HG02623 (cell line): ENCODE results near the gene MAP1B.

Experiments
- ATAC-seq: cut with Tn5 transposase; IDR thresholded peaks from one replicate; pipeline ENCODE4 v1.9.1; 2021; ENCODE audit warnings: moderate library complexity; ENCODE audit not compliant: unreplicated experiment

Gene MAP1B

DNA sequence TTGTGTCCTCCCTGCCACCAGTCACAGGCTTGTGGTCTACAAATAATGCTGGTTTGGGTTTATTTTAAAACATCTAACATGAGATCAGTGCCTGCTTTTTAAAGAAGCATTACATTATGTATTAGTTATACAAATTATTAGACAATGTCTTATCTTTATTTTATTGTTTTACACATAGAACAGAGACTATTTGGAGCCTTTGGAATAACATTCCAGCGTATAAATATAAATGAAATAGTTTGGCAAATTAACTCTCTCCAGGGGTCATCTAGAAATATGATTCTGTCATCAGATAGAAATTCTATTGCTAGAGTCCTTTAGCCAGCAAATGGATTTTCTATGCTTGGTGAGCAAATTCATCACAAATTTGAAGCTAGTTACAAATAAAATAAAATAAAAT, 22.4 kb downstream of the MAP1B start:
- ATAC-seq = no peak

DNA sequence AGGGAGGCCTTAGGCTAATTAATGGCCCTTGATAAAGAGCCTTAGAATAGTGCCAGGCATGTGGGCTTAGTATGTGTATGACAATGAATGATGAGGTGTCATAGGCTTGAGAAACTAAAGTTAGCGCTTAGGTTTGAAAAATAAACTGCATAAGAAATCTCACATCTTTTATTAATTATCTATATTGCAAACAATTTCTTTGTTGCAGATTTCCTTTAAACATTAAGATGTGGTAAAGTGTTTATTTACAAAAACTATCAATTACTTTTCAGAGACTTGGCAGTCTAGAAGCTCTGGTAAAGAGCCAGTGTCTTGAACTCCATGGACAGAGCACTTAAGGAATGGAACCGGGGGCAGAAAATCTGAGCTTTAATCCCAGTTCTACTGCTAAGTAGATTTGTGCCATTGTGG, 23.1 kb downstream of the MAP1B start:
- ATAC-seq = no peak

DNA sequence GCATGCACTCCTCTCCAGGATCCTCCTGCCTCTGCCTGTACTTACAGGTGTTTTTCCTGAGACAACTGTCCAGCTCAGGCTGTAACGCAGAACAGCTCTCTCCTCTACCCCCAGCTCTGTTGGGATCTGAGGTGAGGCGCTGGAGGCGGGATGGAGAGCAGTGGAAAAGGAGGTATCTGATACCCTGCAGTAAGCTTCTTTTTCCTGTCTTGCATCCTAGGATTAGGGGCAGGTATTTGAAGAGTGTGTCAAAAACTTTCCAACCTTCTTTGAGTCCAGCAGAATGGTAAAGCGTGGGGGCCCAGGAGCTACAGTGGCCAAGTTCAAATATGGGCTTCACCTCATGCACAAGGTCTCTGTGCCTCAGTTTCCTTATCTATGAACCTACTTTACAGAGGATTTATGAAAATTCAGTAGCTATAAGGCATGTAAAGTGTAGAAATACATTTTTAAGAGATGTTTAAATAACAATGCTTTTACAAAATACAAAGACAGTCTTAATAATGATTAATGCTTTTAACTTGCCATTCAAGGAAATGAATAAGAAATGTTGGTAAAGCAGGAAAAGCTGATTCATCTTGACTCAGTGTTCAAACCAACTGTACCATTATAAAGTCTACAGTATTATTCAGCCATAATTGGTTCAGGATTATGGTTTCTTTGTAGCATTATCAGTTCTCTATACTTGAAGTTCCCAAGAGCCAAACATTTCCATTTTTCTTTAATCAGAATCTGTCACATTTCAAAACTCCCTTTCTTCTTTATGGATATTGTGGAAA, 26.1 kb downstream of the MAP1B start:
- no peak for ATAC-seq

DNA sequence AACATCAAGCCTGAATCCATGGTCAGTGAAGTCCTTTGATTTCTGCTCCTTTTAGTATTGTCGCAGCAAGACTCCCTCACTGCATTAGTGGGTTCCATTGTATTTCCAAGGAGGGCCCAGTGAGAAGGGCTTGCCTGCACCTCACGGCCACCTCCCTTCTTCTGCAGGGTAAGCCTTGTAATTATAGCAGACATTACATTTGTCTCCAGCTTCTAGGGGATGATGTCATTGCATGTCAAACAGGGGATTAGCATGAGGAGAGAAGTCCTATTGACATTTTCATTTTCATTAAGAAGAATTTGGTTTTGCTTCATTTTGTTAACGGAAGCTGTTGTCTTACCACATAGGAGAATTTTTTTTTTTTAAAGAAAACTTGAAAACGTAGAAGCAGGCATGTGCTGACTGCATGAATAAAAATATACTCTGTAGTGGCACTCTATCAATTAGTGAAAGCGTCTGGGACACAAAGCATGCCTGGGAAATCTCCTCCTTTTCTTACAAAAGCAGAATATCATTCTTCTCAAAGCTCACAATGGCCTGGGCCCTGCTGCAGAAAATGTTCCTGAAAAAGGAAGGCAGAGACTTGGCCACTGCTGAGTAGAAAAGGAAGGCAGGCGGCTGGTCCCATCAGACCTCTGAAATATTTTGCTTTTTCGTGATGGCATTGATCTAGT, 27.1 kb downstream of the MAP1B start:
- no peak for ATAC-seq

GRCh38 chr5:72137826-72138409, 30.6 kb downstream of the MAP1B start:
- no peak for ATAC-seq

GRCh38 chr5:72138943-72139521, 31.8 kb downstream of the MAP1B start:
- peak; percentile 55 for ATAC-seq

DNA sequence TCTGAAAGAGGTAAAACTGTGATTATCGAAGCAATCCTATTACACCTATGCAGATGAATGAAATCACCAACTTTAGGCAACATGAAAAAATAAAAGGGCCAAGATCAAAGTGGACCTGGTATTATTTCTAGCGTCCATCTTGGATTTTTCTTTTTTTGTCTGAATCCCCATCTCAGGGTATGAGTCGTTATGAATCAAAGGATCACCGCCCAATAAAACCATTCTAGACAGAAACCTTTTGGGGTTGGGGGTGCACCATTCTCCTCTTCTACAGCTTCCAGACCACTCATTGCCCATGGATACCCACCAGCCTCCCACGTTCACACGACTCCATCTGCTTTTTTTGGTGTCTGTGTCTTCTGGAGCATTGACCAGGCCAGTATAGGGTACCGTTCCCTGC, 33.4 kb downstream of the MAP1B start:
- ATAC-seq = no peak

DNA sequence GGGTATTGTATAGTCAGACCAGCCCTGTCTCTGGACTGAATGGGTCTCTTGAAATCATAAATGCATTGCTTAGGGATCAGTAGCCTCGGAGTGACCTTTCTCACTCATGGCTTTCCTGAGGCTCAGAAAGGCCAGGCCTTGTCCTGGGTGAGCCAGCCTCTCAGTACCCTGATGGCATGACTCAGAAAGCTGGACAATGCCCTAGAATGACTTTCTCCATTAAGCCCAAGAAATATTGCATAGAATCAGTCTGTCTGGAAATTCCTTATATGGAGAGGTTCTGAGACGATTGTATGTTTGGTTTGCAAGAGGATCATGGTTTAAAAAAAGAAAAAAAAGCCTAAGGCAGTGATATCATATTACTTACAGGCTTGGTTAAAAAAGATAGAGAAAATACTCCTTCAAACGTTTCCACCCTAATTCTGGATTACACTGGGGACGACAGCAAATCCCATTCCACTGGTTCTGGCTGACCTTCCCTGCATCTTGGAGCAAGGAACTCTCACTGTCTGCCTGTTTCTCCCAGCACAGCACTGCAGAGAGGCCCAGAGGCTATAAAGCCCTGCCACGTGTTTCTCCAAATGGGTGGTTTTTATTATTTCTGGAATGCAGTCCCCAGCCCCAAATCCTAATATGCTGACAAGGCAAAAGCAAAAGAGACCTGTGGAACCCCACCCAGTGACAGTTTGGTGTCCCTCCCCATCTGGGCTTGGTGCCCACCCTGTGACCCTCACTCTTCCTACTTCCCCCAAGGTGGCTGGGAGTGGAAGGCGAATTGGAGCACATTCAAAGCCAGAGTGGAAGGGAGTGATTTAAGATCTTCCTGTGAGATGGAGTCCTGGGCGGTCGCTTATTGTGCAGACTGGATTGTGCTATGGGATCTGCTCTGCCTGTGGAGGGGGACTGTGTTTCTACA, 34.4 kb downstream of the MAP1B start:
- ATAC-seq = no peak

DNA sequence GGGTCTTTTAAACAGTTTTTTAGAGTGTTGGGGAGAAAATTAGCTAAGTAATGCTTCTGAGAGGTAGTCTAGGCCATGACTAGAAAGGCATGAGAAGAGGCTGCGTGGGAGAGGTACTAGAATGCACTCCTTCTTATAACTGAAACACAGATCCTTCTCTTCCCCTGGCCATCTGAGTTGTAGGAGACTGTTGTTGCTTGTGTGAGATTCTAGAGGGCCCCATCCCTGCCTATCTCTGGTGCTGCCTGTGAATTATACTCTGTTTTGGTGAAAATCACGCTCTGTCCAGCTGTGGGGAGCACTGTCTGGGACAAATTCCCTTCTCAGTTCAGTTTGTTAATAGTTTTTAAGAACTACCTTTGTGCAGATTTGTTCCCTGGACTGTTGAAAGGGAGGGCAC, 37.5 kb downstream of the MAP1B start:
- no peak for ATAC-seq

- no peak for ATAC-seq
Measured at GRCh38 chr5:72145348-72145747, 38.1 kb downstream of the MAP1B start.

- ATAC-seq = no peak
Measured at GRCh38 chr5:72146056-72146455, 38.8 kb downstream of the MAP1B start.

- ATAC-seq = no peak
Measured at GRCh38 chr5:72147569-72147968, 40.3 kb downstream of the MAP1B start.

- no peak for ATAC-seq
Measured at GRCh38 chr5:72149742-72150141, 42.5 kb downstream of the MAP1B start.

DNA sequence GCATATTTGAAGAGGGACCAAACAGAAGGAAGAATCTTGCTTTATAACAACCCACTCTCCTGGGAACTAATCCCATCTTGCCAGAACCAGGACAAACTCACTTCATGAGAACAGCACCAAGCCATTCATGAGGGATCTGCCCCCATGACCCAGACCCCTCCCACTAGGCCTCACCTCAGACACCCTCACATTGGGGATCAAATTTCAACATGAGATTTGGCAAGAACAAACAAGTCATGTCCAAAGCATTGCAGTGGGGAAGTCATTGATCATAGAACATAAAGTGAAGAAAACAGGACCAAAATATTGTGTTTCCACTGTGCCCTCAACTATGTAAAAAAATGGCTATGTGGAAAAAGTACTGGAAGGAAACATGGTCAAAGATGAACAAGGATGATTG, 43.9 kb downstream of the MAP1B start:
- no peak for ATAC-seq

DNA sequence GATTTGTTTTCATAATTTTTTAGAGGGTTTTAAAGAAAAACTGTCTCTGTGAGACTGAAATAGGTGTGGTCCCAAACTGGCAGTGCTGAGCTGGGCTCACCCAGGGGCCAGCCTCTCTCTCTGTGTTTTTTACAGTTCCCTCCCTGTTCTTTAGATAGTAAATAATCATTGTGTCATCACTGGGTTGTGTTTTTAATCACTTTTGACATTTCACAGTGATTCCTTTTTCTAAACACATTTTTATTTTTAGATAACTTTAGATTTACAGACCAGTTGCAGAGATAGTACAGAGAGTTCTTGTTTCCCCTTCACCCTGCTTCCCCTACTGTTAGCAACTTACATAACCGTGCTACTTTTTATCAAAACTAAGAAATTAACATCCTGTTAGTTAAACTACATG, 44.4 kb downstream of the MAP1B start:
- no peak for ATAC-seq

DNA sequence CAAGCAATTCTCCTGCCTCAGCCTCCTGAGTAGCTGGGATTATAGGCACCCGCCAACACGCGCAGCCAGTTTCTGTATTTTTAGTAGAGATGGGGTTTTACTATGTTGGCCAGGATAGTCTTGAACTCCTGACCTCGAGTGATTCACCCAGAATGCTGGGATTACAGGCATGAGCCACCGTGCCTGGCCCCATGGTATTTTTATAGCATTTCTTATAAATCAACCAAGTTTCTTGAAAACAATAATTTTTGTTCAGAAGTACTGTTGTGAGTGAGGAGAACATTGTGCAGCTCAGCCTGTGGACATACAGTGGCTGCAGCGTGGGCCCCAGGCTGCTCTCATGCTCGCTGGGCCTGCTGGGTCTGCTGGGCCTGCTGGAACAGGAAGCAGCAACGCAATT, 45.3 kb downstream of the MAP1B start:
- ATAC-seq = no peak

GRCh38 chr5:72153551-72153950, 46.3 kb downstream of the MAP1B start:
- ATAC-seq = no peak

GRCh38 chr5:72154076-72154756, 46.9 kb downstream of the MAP1B start:
- ATAC-seq = no peak

- ATAC-seq = no peak
Measured at GRCh38 chr5:72156946-72157624, 49.8 kb downstream of the MAP1B start.

DNA sequence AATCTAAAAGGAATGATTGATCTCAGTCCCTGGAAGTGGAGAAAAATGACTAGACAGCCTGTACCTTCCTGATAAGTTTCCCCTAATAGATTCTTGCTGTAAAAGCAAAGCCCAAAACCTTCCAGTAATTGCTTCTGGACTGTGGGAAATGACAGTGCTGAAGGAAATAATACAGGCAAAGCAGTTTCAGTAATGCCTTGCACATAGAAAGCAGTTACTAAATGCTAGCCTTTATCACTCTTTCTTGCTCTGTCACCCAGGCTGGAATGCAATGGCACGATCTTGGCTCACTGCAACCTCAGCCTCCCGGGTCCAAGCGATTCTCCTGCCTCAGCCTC, 50.3 kb downstream of the MAP1B start:
- ATAC-seq = no peak
